Measurements from ENCODE around the gene SMTNL2.
A peak's percentile ranks its signal among the peaks of the same experiment; 100 is the strongest.
"Not testable (repeated sequence)": the region's sequence is repeated elsewhere in the genome, so short reads cannot be mapped to it uniquely, and the experiment has no call there.

SMTNL2 gene

GRCh38 chr17:4636474-4637100, 52.3 kb downstream of the SMTNL2 start:
- no peak for ATAC-seq

- not testable (repeated sequence) for ATAC-seq
These were observed 54.4 kb downstream of the SMTNL2 start for GRCh38 chr17:4638766-4639165.

GRCh38 chr17:4639301-4640059, 55.2 kb downstream of the SMTNL2 start:
- peak; percentile 41 to 52 for ATAC-seq

- peak in 1 of 2 donors; percentile 20 for ATAC-seq
These were observed 56.4 kb downstream of the SMTNL2 start for GRCh38 chr17:4640569-4641188.

GRCh38 chr17:4641297-4642195, 57.2 kb downstream of the SMTNL2 start, which contains the start of gene ALOX15:
ALOX15 (minus strand) TSS chr17:4641678; CDS start chr17:4641651, 27 bp downstream.
- no peak for ATAC-seq

- no peak for ATAC-seq
These were observed 58.0 kb downstream of the SMTNL2 start for GRCh38 chr17:4642286-4642685.

GRCh38 chr17:4643676-4644075, 59.3 kb downstream of the SMTNL2 start:
- no peak for ATAC-seq

GRCh38 chr17:4645642-4646041, 61.3 kb downstream of the SMTNL2 start:
- ATAC-seq: no peak

- no peak for ATAC-seq
These were observed 64.4 kb downstream of the SMTNL2 start for GRCh38 chr17:4648741-4649140.

GRCh38 chr17:4652997-4653396, 68.7 kb downstream of the SMTNL2 start:
- ATAC-seq: no peak

GRCh38 chr17:4655933-4656332, 71.6 kb downstream of the SMTNL2 start:
- not testable (repeated sequence) for ATAC-seq

GRCh38 chr17:4657678-4658077, 73.3 kb downstream of the SMTNL2 start:
- ATAC-seq: no peak
